Measurements from ENCODE around the gene BEX3.

GRCh38 chrX:103382877-103383276, 6.5 kb downstream of the BEX3 start:
- TF ChIP-seq CTCF (IDR thresholded peaks at IDR 0.05) (no peak), POLR2A (IDR thresholded peaks at IDR 0.05) (no peak), POLR2AphosphoS5 (IDR thresholded peaks at IDR 0.05) (no peak)
